Measurements from ENCODE around the gene KRT6B.

DNA sequence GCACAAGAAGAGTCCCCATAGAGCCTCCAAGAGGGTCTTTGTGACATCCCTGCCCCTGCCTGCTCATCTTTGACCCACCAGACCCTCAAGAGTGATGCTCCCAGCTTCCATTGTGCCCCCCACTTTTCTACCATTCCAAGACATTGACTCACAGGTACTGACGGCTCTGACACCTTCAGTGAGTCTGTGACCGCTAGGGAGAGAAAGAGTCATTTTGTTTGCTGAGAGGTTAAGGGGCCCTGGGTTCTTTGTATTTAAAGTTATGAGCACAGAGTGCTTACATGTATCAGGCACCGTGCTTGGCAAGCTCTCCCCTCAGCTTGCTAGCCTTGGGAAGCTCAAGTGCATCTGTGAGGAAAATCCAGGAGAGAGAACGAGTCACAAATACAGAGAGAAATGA is 38.7 kb downstream of the KRT6B start:
- no peak for TF ChIP-seq ZFX (CRISPR knock-in tag; IDR thresholded peaks at IDR 0.05)
- TF ChIP-seq, protein P1, sequence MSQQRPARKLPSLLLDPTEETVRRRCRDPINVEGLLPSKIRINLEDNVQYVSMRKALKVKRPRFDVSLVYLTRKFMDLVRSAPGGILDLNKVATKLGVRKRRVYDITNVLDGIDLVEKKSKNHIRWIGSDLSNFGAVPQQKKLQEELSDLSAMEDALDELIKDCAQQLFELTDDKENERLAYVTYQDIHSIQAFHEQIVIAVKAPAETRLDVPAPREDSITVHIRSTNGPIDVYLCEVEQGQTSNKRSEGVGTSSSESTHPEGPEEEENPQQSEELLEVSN (IDR thresholded peaks at IDR 0.05; ENCODE audit: borderline replicate concordance in 1 of 2, extremely low read depth in 1 of 2, insufficient read depth in 1 of 2, insufficient read length in 1 of 2, low read depth in 1 of 2, low read length in 1 of 2, poor library complexity in 1 of 2, severe bottlenecking in 1 of 2) = no peak
- no peak for TF ChIP-seq RFX5 (IDR thresholded peaks at IDR 0.05; ENCODE audit: low read depth, low read length)
- no peak for TF ChIP-seq SMC3 (conservative IDR thresholded peaks at IDR 0.05; ENCODE audit: insufficient read depth, low read depth, low read length)
- TF ChIP-seq, protein P2, sequence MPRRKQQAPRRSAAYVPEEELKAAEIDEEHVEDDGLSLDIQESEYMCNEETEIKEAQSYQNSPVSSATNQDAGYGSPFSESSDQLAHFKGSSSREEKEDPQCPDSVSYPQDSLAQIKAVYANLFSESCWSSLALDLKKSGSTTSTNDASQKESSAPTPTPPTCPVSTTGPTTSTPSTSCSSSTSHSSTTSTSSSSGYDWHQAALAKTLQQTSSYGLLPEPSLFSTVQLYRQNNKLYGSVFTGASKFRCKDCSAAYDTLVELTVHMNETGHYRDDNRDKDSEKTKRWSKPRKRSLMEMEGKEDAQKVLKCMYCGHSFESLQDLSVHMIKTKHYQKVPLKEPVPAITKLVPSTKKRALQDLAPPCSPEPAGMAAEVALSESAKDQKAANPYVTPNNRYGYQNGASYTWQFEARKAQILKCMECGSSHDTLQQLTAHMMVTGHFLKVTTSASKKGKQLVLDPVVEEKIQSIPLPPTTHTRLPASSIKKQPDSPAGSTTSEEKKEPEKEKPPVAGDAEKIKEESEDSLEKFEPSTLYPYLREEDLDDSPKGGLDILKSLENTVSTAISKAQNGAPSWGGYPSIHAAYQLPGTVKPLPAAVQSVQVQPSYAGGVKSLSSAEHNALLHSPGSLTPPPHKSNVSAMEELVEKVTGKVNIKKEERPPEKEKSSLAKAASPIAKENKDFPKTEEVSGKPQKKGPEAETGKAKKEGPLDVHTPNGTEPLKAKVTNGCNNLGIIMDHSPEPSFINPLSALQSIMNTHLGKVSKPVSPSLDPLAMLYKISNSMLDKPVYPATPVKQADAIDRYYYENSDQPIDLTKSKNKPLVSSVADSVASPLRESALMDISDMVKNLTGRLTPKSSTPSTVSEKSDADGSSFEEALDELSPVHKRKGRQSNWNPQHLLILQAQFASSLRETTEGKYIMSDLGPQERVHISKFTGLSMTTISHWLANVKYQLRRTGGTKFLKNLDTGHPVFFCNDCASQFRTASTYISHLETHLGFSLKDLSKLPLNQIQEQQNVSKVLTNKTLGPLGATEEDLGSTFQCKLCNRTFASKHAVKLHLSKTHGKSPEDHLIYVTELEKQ (CRISPR knock-in tag; IDR thresholded peaks at IDR 0.05) = no peak
- TF ChIP-seq MYBL2 (IDR thresholded peaks at IDR 0.05; ENCODE audit: low read depth) = no peak
- TF ChIP-seq MYBL2 (CRISPR knock-in tag; IDR thresholded peaks at IDR 0.05; ENCODE audit: borderline replicate concordance) = no peak
